ENCODE results near the gene PPP5C.

- TF ChIP-seq CTCF (IDR thresholded peaks at IDR 0.05): no peak
- TF ChIP-seq POLR2AphosphoS5 (IDR thresholded peaks at IDR 0.05; ENCODE audit: low read depth, low read length): no peak
- TF ChIP-seq REST (IDR thresholded peaks at IDR 0.05; ENCODE audit: insufficient read depth in 1 of 2, low read depth in 2 of 2, low read length in 1 of 2): no peak
- no peak for TF ChIP-seq TCF7L2 (IDR thresholded peaks at IDR 0.05; ENCODE audit: low read depth, low read length)
Measured at GRCh38 chr19:46391296-46392251, 44.7 kb downstream of the PPP5C start.

All from Panc1 (cell line).